Stomach smooth muscle (tissue), 2 donors: ENCODE measurements around the gene PHIP.

Experiments used
- H3K27ac ChIP-seq: one replicate; pipeline ENCODE4 v1.7.0; 2013; ENCODE audit warnings: mild to moderate bottlenecking, low read length, inconsistent platforms
- H3K27me3 ChIP-seq, 2 donors: one replicate each; pipeline ENCODE4 v1.7.0; 2013; ENCODE audit warnings: low read length in 2 of 2; ENCODE audit not compliant: insufficient read depth in 2 of 2, control insufficient read depth in 1 of 2
- H3K36me3 ChIP-seq, 2 donors: one replicate each; pipeline ENCODE4 v1.7.0; 2013; ENCODE audit warnings: low read length in 2 of 2; ENCODE audit not compliant: control insufficient read depth in 2 of 2, insufficient read depth in 2 of 2
- H3K4me1 ChIP-seq: one replicate; pipeline ENCODE4 v1.7.0; 2013; ENCODE audit warnings: low read length; ENCODE audit not compliant: control insufficient read depth, insufficient read depth
- H3K4me3 ChIP-seq, 2 donors: one replicate each; pipeline ENCODE4 v1.7.0; 2013; ENCODE audit warnings: low read length in 2 of 2
- H3K9ac ChIP-seq, 2 donors: one replicate each; pipeline ENCODE4 v1.7.0; 2013; ENCODE audit warnings: low read length in 2 of 2, mild to moderate bottlenecking in 1 of 2
- H3K9me3 ChIP-seq, 2 donors: one replicate each; pipeline ENCODE4 v1.7.0; 2013; ENCODE audit warnings: low read length in 2 of 2; ENCODE audit not compliant: control insufficient read depth in 2 of 2
- donor health status: healthy.
- donor health status: Pancreatic carcinoma.

The PHIP gene

GRCh38 chr6:78993955-78994354 is 84.1 kb downstream of the PHIP start:
- Histone ChIP-seq H3K27me3 (no peaks in the 10 kb centered on the region), H3K27ac (no peak overlapping the region), H3K4me3 (no peak overlapping the region), H3K36me3 (peaks cover 27 to 45% of the 10 kb centered on the region in 2 donors), H3K9me3 (no peaks in the 10 kb centered on the region), H3K9ac (no peak overlapping the region), H3K4me1 (no peaks in the 10 kb centered on the region)

GRCh38 chr6:78989191-78989590 is 88.9 kb downstream of the PHIP start:
- no peak overlapping the region for H3K9ac ChIP-seq
- no peaks in the 10 kb centered on the region for H3K27me3 ChIP-seq
- H3K4me1 ChIP-seq, result no peaks in the 10 kb centered on the region
- no peaks in the 10 kb centered on the region for H3K9me3 ChIP-seq
- no peak overlapping the region for H3K27ac ChIP-seq
- no peak overlapping the region for H3K4me3 ChIP-seq
- peaks cover 15 to 17% of the 10 kb centered on the region in 2 donors for H3K36me3 ChIP-seq

GRCh38 chr6:78986161-78986560 is 91.9 kb downstream of the PHIP start:
- no peaks in the 10 kb centered on the region for H3K9me3 ChIP-seq
- no peak overlapping the region for H3K4me3 ChIP-seq
- H3K27me3 ChIP-seq, result no peaks in the 10 kb centered on the region
- H3K36me3 ChIP-seq, result peaks cover 5 to 11% of the 10 kb centered on the region in 2 donors
- H3K27ac ChIP-seq, result no peak overlapping the region
- no peak overlapping the region for H3K9ac ChIP-seq
- no peaks in the 10 kb centered on the region for H3K4me1 ChIP-seq

GRCh38 chr6:78984225-78984950 is 93.7 kb downstream of the PHIP start:
- Histone ChIP-seq H3K4me3 (no peak overlapping the region), H3K27ac (no peak overlapping the region), H3K9ac (no peak overlapping the region), H3K36me3 (peaks cover 5 to 21% of the 10 kb centered on the region in 2 donors), H3K9me3 (no peaks in the 10 kb centered on the region), H3K4me1 (no peaks in the 10 kb centered on the region), H3K27me3 (no peaks in the 10 kb centered on the region)

GRCh38 chr6:78967191-78967590 is 110.9 kb downstream of the PHIP start:
- Histone ChIP-seq H3K9me3 (no peaks in the 10 kb centered on the region), H3K9ac (no peak overlapping the region), H3K27me3 (no peaks in the 10 kb centered on the region), H3K27ac (no peak overlapping the region), H3K4me3 (no peak overlapping the region), H3K36me3 (peaks cover 14 to 40% of the 10 kb centered on the region in 2 donors), H3K4me1 (no peaks in the 10 kb centered on the region)

GRCh38 chr6:78966542-78966941 is 111.5 kb downstream of the PHIP start:
- Histone ChIP-seq H3K4me3 (no peak overlapping the region), H3K9ac (no peak overlapping the region), H3K27me3 (no peaks in the 10 kb centered on the region), H3K36me3 (peaks cover 18 to 41% of the 10 kb centered on the region in 2 donors), H3K9me3 (no peaks in the 10 kb centered on the region), H3K4me1 (no peaks in the 10 kb centered on the region), H3K27ac (no peak overlapping the region)

GRCh38 chr6:78962448-78962847 is 115.6 kb downstream of the PHIP start:
- H3K9me3 ChIP-seq, result no peaks in the 10 kb centered on the region
- H3K27ac ChIP-seq, result no peak overlapping the region
- no peaks in the 10 kb centered on the region for H3K4me1 ChIP-seq
- no peak overlapping the region for H3K9ac ChIP-seq
- H3K36me3 ChIP-seq, result peaks cover 17 to 30% of the 10 kb centered on the region in 2 donors
- no peak overlapping the region for H3K4me3 ChIP-seq
- no peaks in the 10 kb centered on the region for H3K27me3 ChIP-seq

GRCh38 chr6:78954740-78955139 is 123.3 kb downstream of the PHIP start:
- Histone ChIP-seq H3K27me3 (no peaks in the 10 kb centered on the region), H3K36me3 (peaks cover 5 to 16% of the 10 kb centered on the region in 2 donors), H3K4me1 (no peaks in the 10 kb centered on the region), H3K9me3 (no peaks in the 10 kb centered on the region), H3K4me3 (no peak overlapping the region), H3K9ac (no peak overlapping the region), H3K27ac (no peak overlapping the region)

- Histone ChIP-seq H3K4me1 (no peaks in the 10 kb centered on the region), H3K36me3 (peaks cover 10 to 24% of the 10 kb centered on the region in 2 donors), H3K27me3 (no peaks in the 10 kb centered on the region), H3K9ac (no peak overlapping the region), H3K9me3 (peaks cover 3 to 6% of the 10 kb centered on the region in 2 donors), H3K4me3 (no peak overlapping the region), H3K27ac (no peak overlapping the region)
These were observed 124.3 kb downstream of the PHIP start for GRCh38 chr6:78953798-78954197.

- Histone ChIP-seq H3K27ac (no peak overlapping the region), H3K27me3 (no peaks in the 10 kb centered on the region), H3K4me1 (no peaks in the 10 kb centered on the region), H3K9ac (no peak overlapping the region), H3K36me3 (peaks cover 10 to 30% of the 10 kb centered on the region in 2 donors), H3K9me3 (peaks cover 5 to 11% of the 10 kb centered on the region in 2 donors), H3K4me3 (no peak overlapping the region)
These were observed 125.7 kb downstream of the PHIP start for GRCh38 chr6:78952362-78952761.

GRCh38 chr6:78948785-78949184 is 129.3 kb downstream of the PHIP start:
- Histone ChIP-seq H3K9me3 (peaks cover 5 to 11% of the 10 kb centered on the region in 2 donors), H3K4me1 (no peaks in the 10 kb centered on the region), H3K36me3 (peaks cover 22 to 46% of the 10 kb centered on the region in 2 donors), H3K9ac (no peak overlapping the region), H3K4me3 (no peak overlapping the region), H3K27ac (no peak overlapping the region), H3K27me3 (no peaks in the 10 kb centered on the region)
